GM12865 (cell line): ENCODE results near the gene AMN.

Source experiments
- DNase-seq: peaks from one replicate; pipeline ENCODE4 v3.0.0; 2010; ENCODE audit warnings: low read depth
- H3K4me3 ChIP-seq: 2 replicates; pipeline ENCODE4 v1.5.1; 2011; ENCODE audit warnings: mild to moderate bottlenecking, low read depth, low read length, control low read depth
- CTCF ChIP-seq: IDR thresholded peaks from 2 replicates; pipeline ENCODE4 v1.5.1; 2011; ENCODE audit warnings: low read length, control low read depth, low read depth, inconsistent platforms; ENCODE audit not compliant: insufficient read depth; ENCODE audit errors: missing control alignments

Gene AMN

GRCh38 chr14:102903248-102903888 is 19.1 kb upstream of the AMN start:
- TF ChIP-seq CTCF = no peak
- no peak for DNase-seq
- H3K4me3 ChIP-seq = no peak overlapping the region

GRCh38 chr14:102903889-102904512 is 18.5 kb upstream of the AMN start:
- TF ChIP-seq CTCF = no peak
- DNase-seq = no peak
- H3K4me3 ChIP-seq = no peak overlapping the region

GRCh38 chr14:102905116-102906108 is 17.1 kb upstream of the AMN start:
- DNase-seq = no peak
- H3K4me3 ChIP-seq = no peak overlapping the region
- no peak for TF ChIP-seq CTCF

- no peak overlapping the region for H3K4me3 ChIP-seq
- no peak for TF ChIP-seq CTCF
These were observed 15.7 kb upstream of the AMN start for GRCh38 chr14:102906616-102907302.

GRCh38 chr14:102907303-102907844 is 15.1 kb upstream of the AMN start:
- DNase-seq = no peak

More at GRCh38 chr14:102906616-102907302, 15.7 kb upstream of the AMN start:
- no peak for DNase-seq

More at GRCh38 chr14:102907303-102907844, 15.1 kb upstream of the AMN start:
- no peak overlapping the region for H3K4me3 ChIP-seq
- no peak for TF ChIP-seq CTCF
